SU-DHL-6 (cell line): ENCODE data around the gene SEH1L.

Experiments
- EZH2phosphoT487 ChIP-seq: fragments of 200-600 bp; sonication (generic), shearing (Covaris generic); conservative IDR thresholded peaks from 2 replicates; pipeline ENCODE4 v1.6.1; 2018; ENCODE audit warnings: mild to moderate bottlenecking, antibody characterized with exemption, low read length, moderate library complexity, mixed read lengths
- TF ChIP-seq, protein P1 (sequence below): fragments of 200-600 bp; sonication (generic); IDR thresholded peaks from one replicate; pipeline ENCODE4 v1.5.1; 2017; ENCODE audit warnings: antibody characterized with exemption, mild to moderate bottlenecking, low read length, moderate library complexity; ENCODE audit not compliant: insufficient read depth, poor library complexity, severe bottlenecking

- TF ChIP-seq, protein P1, sequence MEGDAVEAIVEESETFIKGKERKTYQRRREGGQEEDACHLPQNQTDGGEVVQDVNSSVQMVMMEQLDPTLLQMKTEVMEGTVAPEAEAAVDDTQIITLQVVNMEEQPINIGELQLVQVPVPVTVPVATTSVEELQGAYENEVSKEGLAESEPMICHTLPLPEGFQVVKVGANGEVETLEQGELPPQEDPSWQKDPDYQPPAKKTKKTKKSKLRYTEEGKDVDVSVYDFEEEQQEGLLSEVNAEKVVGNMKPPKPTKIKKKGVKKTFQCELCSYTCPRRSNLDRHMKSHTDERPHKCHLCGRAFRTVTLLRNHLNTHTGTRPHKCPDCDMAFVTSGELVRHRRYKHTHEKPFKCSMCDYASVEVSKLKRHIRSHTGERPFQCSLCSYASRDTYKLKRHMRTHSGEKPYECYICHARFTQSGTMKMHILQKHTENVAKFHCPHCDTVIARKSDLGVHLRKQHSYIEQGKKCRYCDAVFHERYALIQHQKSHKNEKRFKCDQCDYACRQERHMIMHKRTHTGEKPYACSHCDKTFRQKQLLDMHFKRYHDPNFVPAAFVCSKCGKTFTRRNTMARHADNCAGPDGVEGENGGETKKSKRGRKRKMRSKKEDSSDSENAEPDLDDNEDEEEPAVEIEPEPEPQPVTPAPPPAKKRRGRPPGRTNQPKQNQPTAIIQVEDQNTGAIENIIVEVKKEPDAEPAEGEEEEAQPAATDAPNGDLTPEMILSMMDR: no peak
- TF ChIP-seq EZH2phosphoT487: no peak
These were observed 50.7 kb downstream of the SEH1L start for GRCh38 chr18:12998332-12999060.
